Coronary artery (tissue), 2 donors: ENCODE measurements around the gene TSPO.

Experiments used
- DNase-seq: peaks from one replicate; pipeline ENCODE4 v3.0.0-alpha.2; 2017; ENCODE audit warnings: low spot score
- H3K27ac ChIP-seq, 2 donors: fragments of 200-600 bp; sonication (generic); one replicate each; pipeline ENCODE4 v1.5.1; 2016 to 2019
- H3K4me3 ChIP-seq: fragments of 200-600 bp; sonication (generic); 2 replicates; pipeline ENCODE4 v1.5.1; 2016; ENCODE audit warnings: mild to moderate bottlenecking, moderate library complexity
- TF ChIP-seq, protein P1 (sequence below): fragments of 200-600 bp; sonication (generic); IDR thresholded peaks from one replicate; pipeline ENCODE4 v1.5.1; 2019; ENCODE audit warnings: antibody characterized with exemption

TSPO gene

DNA sequence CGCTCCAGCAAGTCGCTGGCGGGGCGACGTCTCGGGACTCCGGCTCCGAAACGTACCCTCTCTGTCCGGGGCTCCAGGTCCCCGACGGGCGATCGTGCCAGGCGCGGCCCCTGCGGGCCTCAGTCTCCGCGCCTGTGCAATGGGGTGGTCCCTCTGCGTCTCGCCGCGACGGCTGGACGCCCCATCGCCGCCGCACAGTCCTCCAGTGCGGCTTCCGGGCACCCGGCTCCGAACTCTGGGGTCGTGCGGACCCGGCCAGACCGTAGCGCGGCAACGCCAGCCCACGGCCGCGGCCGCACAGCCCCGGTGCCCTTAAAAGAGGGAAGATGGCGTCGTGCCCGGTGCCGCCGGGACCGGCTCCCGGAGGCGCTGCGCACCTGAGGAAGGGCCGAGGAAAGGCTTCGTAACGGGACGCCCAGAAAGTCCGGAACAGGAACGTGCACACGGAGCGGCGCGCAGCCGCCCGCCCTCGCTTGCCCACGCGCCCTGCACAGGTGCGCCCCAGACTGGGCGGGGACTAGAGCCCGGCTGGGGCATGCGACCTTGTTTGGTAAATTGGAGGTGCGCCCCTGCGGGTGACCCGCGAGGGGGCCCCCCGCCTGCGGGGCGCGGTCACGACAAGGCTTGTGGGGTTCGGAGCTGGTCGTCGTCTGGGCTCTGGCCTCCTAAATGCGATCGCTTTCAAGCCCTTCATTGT is 40.3 kb upstream of the TSPO start:
- Histone ChIP-seq H3K27ac (no peak overlapping the region), H3K4me3 (peak overlapping the region; percentile 72)
- TF ChIP-seq, protein P1, sequence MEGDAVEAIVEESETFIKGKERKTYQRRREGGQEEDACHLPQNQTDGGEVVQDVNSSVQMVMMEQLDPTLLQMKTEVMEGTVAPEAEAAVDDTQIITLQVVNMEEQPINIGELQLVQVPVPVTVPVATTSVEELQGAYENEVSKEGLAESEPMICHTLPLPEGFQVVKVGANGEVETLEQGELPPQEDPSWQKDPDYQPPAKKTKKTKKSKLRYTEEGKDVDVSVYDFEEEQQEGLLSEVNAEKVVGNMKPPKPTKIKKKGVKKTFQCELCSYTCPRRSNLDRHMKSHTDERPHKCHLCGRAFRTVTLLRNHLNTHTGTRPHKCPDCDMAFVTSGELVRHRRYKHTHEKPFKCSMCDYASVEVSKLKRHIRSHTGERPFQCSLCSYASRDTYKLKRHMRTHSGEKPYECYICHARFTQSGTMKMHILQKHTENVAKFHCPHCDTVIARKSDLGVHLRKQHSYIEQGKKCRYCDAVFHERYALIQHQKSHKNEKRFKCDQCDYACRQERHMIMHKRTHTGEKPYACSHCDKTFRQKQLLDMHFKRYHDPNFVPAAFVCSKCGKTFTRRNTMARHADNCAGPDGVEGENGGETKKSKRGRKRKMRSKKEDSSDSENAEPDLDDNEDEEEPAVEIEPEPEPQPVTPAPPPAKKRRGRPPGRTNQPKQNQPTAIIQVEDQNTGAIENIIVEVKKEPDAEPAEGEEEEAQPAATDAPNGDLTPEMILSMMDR = no peak
- no peak for DNase-seq

DNA sequence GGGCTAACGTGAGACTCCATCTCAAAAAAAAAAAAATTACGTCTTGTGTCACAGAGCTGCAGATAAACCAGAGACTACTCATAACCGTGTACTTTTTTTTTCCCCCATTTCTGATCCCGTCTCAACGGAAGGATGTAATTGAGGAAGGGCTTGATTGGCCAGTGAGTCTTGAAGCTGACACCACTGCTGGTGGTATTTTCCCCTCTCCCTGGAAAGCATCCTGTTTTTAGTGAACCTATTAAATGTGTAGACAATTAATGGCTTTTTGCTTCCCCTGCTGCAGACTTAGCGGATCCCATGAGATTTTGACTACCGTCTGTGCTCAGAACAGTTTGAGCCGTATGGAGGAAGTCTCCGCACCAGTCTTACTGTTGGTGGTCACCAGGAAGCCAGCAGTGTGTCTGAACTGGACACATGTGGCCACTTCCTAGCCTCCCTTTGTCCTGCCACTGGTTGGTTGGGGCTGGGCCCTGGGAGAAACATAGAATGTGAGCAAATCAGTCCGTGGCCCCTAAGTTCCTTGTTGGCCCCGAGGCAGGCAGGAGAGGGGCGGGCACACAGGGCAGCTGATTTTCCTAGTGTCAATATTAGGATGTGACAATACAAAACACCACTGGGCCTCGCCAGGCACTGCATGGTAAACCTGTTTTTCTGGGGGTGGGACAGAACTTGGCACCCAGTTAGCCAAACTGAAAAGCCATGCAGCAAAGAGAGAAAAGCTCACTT is 37.7 kb upstream of the TSPO start:
- Histone ChIP-seq H3K27ac (no peak overlapping the region), H3K4me3 (no peak overlapping the region)
- DNase-seq = no peak
- TF ChIP-seq, protein P1 = no peak

DNA sequence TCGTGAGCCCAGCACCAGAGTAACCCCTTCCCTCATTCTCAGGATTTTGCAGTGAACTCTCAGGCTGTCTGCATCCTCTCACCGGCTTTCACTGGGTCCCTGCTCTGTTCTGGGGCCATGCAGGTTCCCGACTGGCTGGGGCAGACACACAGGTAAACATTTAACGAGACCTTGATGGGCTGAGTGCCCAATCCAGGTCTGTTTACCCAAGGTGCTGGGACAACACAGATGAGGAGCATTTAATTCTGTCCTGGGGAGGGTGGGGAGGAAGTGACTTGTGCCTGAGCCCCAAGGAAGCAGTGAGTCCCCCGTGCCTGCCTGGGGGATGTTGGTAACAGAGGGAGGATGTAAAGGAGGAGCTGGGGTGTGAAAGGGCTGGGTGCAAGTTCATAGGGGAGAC is 36.4 kb upstream of the TSPO start:
- Histone ChIP-seq H3K4me3 (no peak overlapping the region), H3K27ac (no peak overlapping the region)
- TF ChIP-seq, protein P1 = no peak
- DNase-seq = no peak

DNA sequence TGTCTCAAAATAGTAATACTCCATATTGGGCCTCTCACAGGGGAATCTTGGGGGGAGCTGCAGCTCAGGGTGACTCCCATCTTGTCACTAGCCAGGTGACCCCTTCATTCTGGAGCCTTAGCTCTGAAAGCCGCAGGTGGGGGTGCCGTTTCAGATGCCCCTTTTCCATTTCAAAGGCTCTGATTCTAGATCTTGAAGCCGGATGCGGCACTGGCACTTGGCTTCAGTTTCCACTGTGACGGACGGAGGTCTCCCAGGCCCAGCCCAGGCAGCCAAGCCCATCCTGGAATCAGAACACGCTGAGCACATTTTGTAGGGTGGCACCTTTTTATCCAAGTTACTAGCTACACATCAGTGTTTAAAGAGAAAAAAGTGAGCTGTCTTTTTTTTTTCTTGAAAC is 34.4 kb upstream of the TSPO start:
- TF ChIP-seq, protein P1 = no peak
- Histone ChIP-seq H3K27ac (no peak overlapping the region), H3K4me3 (no peak overlapping the region)
- DNase-seq = no peak

DNA sequence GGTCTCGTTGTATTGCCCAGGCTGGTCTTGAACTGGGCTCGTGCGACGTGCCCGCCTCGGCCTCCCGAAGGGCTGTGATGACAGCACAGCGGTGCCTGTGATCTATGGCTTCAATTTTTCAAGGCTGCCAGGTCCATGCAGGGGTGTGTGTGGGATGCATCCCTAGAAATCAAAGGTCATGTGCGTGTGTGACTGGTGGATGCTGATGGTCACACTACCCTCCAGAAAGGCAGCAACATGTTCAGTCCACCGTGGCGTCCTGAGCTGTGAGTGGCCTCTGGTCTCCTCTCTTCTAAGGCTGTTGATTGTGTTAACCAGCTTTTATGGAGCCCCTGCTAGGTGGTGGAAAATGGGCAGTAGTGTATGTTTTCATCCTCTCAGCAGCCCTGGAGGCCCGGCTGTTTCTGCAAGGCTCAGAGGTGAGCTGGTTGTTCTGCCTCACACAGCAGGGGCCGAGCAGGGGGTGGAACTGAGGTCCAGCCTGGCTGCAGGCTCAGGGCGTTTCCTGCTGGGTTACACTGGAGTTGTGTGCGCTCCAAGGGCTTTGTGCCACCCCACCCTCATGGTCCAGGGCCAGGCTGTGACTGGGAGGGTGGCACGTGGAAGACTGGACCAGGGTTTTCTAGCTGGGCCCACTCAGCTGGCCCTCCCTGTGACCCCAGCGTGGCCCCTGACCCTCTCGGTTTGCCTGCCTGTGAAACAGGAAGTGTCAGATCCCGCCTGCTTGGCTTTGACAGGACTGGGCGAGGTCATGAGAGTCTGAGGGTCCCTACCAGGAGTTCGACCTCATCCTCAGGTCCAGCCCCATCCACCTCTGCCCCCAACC is 33.1 kb upstream of the TSPO start:
- no peak overlapping the region for H3K27ac ChIP-seq
- DNase-seq = no peak
- H3K4me3 ChIP-seq = no peak overlapping the region
- TF ChIP-seq, protein P1 = no peak

DNA sequence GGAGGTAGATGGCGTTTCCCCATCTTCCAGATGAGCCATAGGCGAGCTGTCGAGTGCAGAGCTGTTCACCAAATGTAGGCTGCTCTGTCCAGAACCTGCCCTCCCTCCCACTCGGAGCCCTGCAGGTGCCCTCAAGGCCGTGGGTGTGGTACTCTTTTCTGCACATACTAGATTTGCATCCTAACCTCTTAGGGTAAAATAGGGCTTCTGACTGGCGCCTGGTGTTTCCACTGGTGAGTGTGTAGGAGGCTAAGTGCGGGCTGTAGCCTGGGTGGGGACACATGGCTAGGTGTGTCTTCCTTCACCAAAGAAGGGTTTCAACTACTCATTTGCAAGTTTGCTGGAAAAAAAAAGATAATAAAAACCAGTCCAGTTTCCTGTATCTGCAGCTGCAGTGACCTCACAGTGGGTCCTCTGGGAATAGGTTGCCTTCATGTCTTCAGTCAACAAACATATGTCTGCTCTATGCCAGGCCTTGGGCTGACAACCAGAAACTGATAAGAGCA is 32.4 kb upstream of the TSPO start:
- no peak for DNase-seq
- Histone ChIP-seq H3K4me3 (no peak overlapping the region), H3K27ac (no peak overlapping the region)
- TF ChIP-seq, protein P1 = no peak
